GM12878 (cell line): Measurements from ENCODE around the gene OSBPL7. TPM values are rescaled to one million over a fixed set of nuclear protein-coding genes. Genes with fewer than 3 reads are reported as not detected.

Experiments used
- ATAC-seq: fragments of 200-7000 bp; cut with Tn5 transposase; 3 replicates; pipeline ENCODE4 v1.9.1; 2020; ENCODE audit warnings: mild to moderate bottlenecking, moderate library complexity
- BruUV-seq: library from RNA; stranded (reverse); fragments of 400-500 nt; replicated peaks from 2 replicates; lab custom pipeline; 2021; lab: Mats Ljungman, UMichigan
- CTCF ChIA-PET: fragments of 300-600 bp; sonication (Branson Sonifier 250); formaldehyde crosslinking; extraction: SDS; loops from one replicate; lab custom pipeline; 2021; ENCODE audit warnings: inconsistent platforms; lab: Yijun Ruan, JAX
- POLR2A ChIA-PET: fragments of 350-600 bp; formaldehyde crosslinking; extraction: SDS; loops from one replicate; lab custom pipeline; 2021; ENCODE audit warnings: inconsistent platforms; lab: Charles Lee
- RAD21 ChIA-PET: fragments of 300-600 bp; sonication (Branson Sonifier 250); formaldehyde crosslinking; loops from one replicate; lab custom pipeline; 2023; ENCODE audit warnings: antibody characterized with exemption; ENCODE audit not compliant: unreplicated experiment; lab: Charles Lee
- SMC1A ChIA-PET: fragments of 300-600 bp; sonication (Branson Sonifier 250); formaldehyde crosslinking; loops from one replicate; lab custom pipeline; 2023; ENCODE audit not compliant: unreplicated experiment, uncharacterized antibody; lab: Charles Lee
- DNase-seq: peaks from one replicate; pipeline ENCODE4 v3.0.0-alpha.2; 2011; ENCODE audit warnings: low read depth, low spot score
- FAIRE-seq: peaks from 3 replicates; lab custom pipeline; 2011; peaks lifted over from hg19 to GRCh38; lab: Jason Lieb, UNC
- H2AFZ ChIP-seq: 2 replicates; pipeline ENCODE4 v1.6.0; 2011; ENCODE audit warnings: low read depth, low read length, control low read depth; ENCODE audit not compliant: control insufficient read depth
- H3K27ac ChIP-seq: 2 replicates; pipeline ENCODE4 v1.5.1; 2011; ENCODE audit warnings: control low read depth; ENCODE audit not compliant: control insufficient read depth, insufficient read depth
- H3K27me3 ChIP-seq, 2 experiments: replicated peaks in 1 of 2; 2 replicates each; pipeline versions ENCODE4 v1.6.0 to v1.6.1; 2011; ENCODE audit warnings: low read length in 1 of 2; ENCODE audit not compliant: control insufficient read depth in 2 of 2, insufficient read depth in 2 of 2
- H3K36me3 ChIP-seq, 2 experiments: 2 replicates each; pipeline ENCODE4 v1.5.1; 2011; ENCODE audit warnings: low read length in 1 of 2; ENCODE audit not compliant: control insufficient read depth in 2 of 2, insufficient read depth in 2 of 2
- H3K4me1 ChIP-seq: 2 replicates; pipeline ENCODE4 v1.6.1; 2011; ENCODE audit warnings: mild to moderate bottlenecking, low read length, moderate library complexity, mixed read lengths; ENCODE audit not compliant: control insufficient read depth, insufficient read depth
- H3K4me2 ChIP-seq: 2 replicates; pipeline ENCODE4 v1.6.0; 2011; ENCODE audit warnings: control low read depth; ENCODE audit not compliant: control insufficient read depth, insufficient read depth
- H3K4me3 ChIP-seq: fragments of 200-600 bp; sonication (generic); 2 replicates; pipeline ENCODE4 v1.5.1; 2016
- H3K79me2 ChIP-seq: 2 replicates; pipeline ENCODE4 v1.6.0; 2011; ENCODE audit warnings: low read length; ENCODE audit not compliant: control insufficient read depth, insufficient read depth
- H3K9ac ChIP-seq: 2 replicates; pipeline ENCODE4 v1.8.0; 2011; ENCODE audit warnings: low read length, control low read depth, mixed read lengths; ENCODE audit not compliant: control insufficient read depth, insufficient read depth
- H3K9me3 ChIP-seq: replicated peaks from 3 replicates; pipeline ENCODE4 v1.5.1; 2011; ENCODE audit warnings: mild to moderate bottlenecking, low read length; ENCODE audit not compliant: control insufficient read depth, insufficient read depth
- H4K20me1 ChIP-seq: 2 replicates; pipeline ENCODE4 v1.6.0; 2011; ENCODE audit not compliant: control insufficient read depth, insufficient read depth
- BRCA1 ChIP-seq: IDR thresholded peaks from 2 replicates; pipeline ENCODE4 v1.6.1; 2011; ENCODE audit warnings: low read depth, low read length, improper control_type of control experiment
- CEBPB ChIP-seq, 2 experiments: fragments of 150-350 bp in 1 of 2; IDR thresholded peaks; 2 replicates each; pipeline ENCODE4 v1.6.1; 2012 to 2014; ENCODE audit warnings: low read depth in 2 of 2, low read length in 2 of 2, borderline replicate concordance in 1 of 2, inconsistent platforms in 1 of 2
- CREB1 ChIP-seq: IDR thresholded peaks from 2 replicates; pipeline ENCODE4 v1.6.1; 2012; ENCODE audit warnings: low read depth, mild to moderate bottlenecking, inconsistent platforms
- DPF2 ChIP-seq: fragments of 450-650 bp; IDR thresholded peaks from 2 replicates; pipeline ENCODE4 v1.6.1; 2017; ENCODE audit warnings: mild to moderate bottlenecking
- EED ChIP-seq: sonication (generic); IDR thresholded peaks from 2 replicates; pipeline ENCODE4 v1.6.1; 2016; ENCODE audit warnings: antibody characterized with exemption, low read depth
- GATAD2B ChIP-seq: fragments of 450-650 bp; conservative IDR thresholded peaks from 2 replicates; pipeline ENCODE4 v1.6.1; 2017; ENCODE audit warnings: low read depth, mild to moderate bottlenecking, moderate library complexity
- IRF4 ChIP-seq: IDR thresholded peaks from 2 replicates; pipeline ENCODE4 v1.6.1; 2011; ENCODE audit warnings: low read depth, low read length
- JUND ChIP-seq: IDR thresholded peaks from 2 replicates; pipeline ENCODE4 v1.6.1; 2012; ENCODE audit warnings: low read depth, mild to moderate bottlenecking, low read length, improper control_type of control experiment, moderate library complexity
- KDM1A ChIP-seq: fragments of 200-600 bp; sonication (generic); IDR thresholded peaks from 2 replicates; pipeline ENCODE4 v1.6.1; 2016; ENCODE audit warnings: borderline replicate concordance
- LARP7 ChIP-seq: fragments of 450-650 bp; IDR thresholded peaks from 2 replicates; pipeline ENCODE4 v1.6.1; 2017; ENCODE audit warnings: mild to moderate bottlenecking
- NFIC ChIP-seq: IDR thresholded peaks from 2 replicates; pipeline ENCODE4 v1.6.1; 2012; ENCODE audit warnings: low read depth, mild to moderate bottlenecking, inconsistent platforms, low read length, moderate library complexity
- NFYB ChIP-seq: IDR thresholded peaks from 2 replicates; pipeline ENCODE4 v1.6.1; 2011; ENCODE audit warnings: low read depth, mild to moderate bottlenecking, low read length, improper control_type of control experiment, moderate library complexity; ENCODE audit not compliant: insufficient read depth
- NR2F1 ChIP-seq: fragments of 450-650 bp; conservative IDR thresholded peaks from 2 replicates; pipeline ENCODE4 v1.6.1; 2017; ENCODE audit warnings: mild to moderate bottlenecking
- SREBF1 ChIP-seq: IDR thresholded peaks from 2 replicates; pipeline ENCODE4 v1.6.1; 2012; ENCODE audit warnings: mild to moderate bottlenecking, low read length
- SUZ12 ChIP-seq: fragments of 200-600 bp; sonication (generic); IDR thresholded peaks from one replicate; pipeline ENCODE4 v1.6.1; 2018; ENCODE audit warnings: antibody characterized with exemption, mild to moderate bottlenecking; ENCODE audit not compliant: unreplicated experiment
- ZNF24 ChIP-seq: fragments of 450-650 bp; IDR thresholded peaks from 2 replicates; pipeline ENCODE4 v1.6.1; 2017; ENCODE audit warnings: antibody characterized with exemption, mild to moderate bottlenecking
- ZSCAN29 ChIP-seq: fragments of 450-650 bp; IDR thresholded peaks from 2 replicates; pipeline ENCODE4 v1.6.1; 2017; ENCODE audit warnings: mild to moderate bottlenecking, moderate library complexity
- WGBS: methylation state at CpG from one replicate; pipeline ENCODE4 v1.1.6; 2016; ENCODE audit warnings: low lambda C conversion rate; ENCODE audit not compliant: insufficient replicate concordance, insufficient coverage; ENCODE audit errors: missing lambda C conversion rate; 5-methylcytosine and 5-hydroxymethylcytosine counted together
- in situ Hi-C: fragments of 300-500 bp; cut with MboI; formaldehyde crosslinking; loops from 9 replicates; pipeline ENCODE4 v1.14.3; 2018; ENCODE audit warnings: mixed read lengths
- intact Hi-C: fragments of 100-400 bp; cut with micrococcal nuclease; formaldehyde crosslinking; loops from one replicate; pipeline ENCODE4 v1.14.2; 2022; ENCODE audit not compliant: unreplicated experiment
- polyA plus RNA-seq, 11 experiments: library from polyadenylated mRNA; depleted of rRNA in 4 of 11; unstranded in 6 of 11; stranded (reverse) in 5 of 11; fragments of >200 nt; fragmentation: Nextera tagmentation in 4 of 11; fragmentation: Illumina TruSeq in 1 of 11; extraction: Ambion mirVana in 4 of 11; extraction: Trizol in 1 of 11; gene quantifications; 1 replicate in 1 of 11; 2 replicates in 10 of 11; pipeline versions ENCODE4 v1.2.1 to v1.2.3, GENCODE V29; 2011 to 2016; ENCODE audit warnings: inconsistent platforms in 2 of 11, missing spikeins in 2 of 11, low read depth in 1 of 11
- total RNA-seq, 4 experiments: library from RNA; depleted of rRNA in 3 of 4; stranded (reverse); fragments of >200 nt in 3 of 4; fragmentation: Illumina TruSeq in 1 of 4; extraction: Trizol in 1 of 4; gene quantifications; 2 replicates each; pipeline versions ENCODE4 v1.2.1 to v1.2.3, GENCODE V29; 2013 to 2021
- TF ChIP-seq, protein P1 (sequence below): fragments of 450-650 bp; formaldehyde crosslinking; IDR thresholded peaks from 2 replicates; pipeline ENCODE4 v1.4.0; 2020; ENCODE audit warnings: mild to moderate bottlenecking, moderate library complexity
- TF ChIP-seq, protein P2 (sequence below): IDR thresholded peaks from 2 replicates; pipeline ENCODE4 v1.6.1; 2012; ENCODE audit warnings: low read length, inconsistent platforms

The OSBPL7 gene
- total and polyA plus RNA-seq, 10 of the 15 experiments (the other 5 are each of a cell fraction or from before 2014, with no cell fraction given) = 0.50 to 16.1 (median 6.7) TPM

DNA sequence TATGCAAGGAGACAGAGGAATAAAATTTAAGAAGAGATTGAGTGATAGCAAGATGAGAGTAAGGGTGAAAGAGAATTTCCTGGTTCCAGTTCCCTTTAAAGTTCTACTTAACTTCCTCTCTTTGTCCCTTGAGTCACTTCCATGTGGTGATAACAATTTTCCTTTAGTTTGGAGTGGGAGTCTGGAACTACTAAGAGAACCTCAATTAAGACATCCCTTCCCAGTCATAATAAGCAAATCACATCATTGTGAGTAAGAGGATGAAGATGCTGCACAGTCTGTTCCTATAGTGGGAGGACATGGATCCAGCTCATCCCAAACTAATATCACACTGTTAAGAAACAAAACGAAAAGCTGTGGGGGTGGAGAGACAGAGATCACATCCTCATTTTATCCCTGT lies 64.2 kb downstream of the OSBPL7 start:
- no peak for FAIRE-seq
- intact Hi-C loops = no loop called here
- no peak for TF ChIP-seq GATAD2B
- no peak for TF ChIP-seq ZSCAN29
- TF ChIP-seq, protein P1, sequence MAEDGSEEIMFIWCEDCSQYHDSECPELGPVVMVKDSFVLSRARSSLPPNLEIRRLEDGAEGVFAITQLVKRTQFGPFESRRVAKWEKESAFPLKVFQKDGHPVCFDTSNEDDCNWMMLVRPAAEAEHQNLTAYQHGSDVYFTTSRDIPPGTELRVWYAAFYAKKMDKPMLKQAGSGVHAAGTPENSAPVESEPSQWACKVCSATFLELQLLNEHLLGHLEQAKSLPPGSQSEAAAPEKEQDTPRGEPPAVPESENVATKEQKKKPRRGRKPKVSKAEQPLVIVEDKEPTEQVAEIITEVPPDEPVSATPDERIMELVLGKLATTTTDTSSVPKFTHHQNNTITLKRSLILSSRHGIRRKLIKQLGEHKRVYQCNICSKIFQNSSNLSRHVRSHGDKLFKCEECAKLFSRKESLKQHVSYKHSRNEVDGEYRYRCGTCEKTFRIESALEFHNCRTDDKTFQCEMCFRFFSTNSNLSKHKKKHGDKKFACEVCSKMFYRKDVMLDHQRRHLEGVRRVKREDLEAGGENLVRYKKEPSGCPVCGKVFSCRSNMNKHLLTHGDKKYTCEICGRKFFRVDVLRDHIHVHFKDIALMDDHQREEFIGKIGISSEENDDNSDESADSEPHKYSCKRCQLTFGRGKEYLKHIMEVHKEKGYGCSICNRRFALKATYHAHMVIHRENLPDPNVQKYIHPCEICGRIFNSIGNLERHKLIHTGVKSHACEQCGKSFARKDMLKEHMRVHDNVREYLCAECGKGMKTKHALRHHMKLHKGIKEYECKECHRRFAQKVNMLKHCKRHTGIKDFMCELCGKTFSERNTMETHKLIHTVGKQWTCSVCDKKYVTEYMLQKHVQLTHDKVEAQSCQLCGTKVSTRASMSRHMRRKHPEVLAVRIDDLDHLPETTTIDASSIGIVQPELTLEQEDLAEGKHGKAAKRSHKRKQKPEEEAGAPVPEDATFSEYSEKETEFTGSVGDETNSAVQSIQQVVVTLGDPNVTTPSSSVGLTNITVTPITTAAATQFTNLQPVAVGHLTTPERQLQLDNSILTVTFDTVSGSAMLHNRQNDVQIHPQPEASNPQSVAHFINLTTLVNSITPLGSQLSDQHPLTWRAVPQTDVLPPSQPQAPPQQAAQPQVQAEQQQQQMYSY (CRISPR knock-in tag) = no peak
- TF ChIP-seq IRF4 = no peak
- TF ChIP-seq, protein P2, sequence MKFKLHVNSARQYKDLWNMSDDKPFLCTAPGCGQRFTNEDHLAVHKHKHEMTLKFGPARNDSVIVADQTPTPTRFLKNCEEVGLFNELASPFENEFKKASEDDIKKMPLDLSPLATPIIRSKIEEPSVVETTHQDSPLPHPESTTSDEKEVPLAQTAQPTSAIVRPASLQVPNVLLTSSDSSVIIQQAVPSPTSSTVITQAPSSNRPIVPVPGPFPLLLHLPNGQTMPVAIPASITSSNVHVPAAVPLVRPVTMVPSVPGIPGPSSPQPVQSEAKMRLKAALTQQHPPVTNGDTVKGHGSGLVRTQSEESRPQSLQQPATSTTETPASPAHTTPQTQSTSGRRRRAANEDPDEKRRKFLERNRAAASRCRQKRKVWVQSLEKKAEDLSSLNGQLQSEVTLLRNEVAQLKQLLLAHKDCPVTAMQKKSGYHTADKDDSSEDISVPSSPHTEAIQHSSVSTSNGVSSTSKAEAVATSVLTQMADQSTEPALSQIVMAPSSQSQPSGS = no peak
- no peak for TF ChIP-seq ZNF24
- no peak for TF ChIP-seq SUZ12
- no peak for TF ChIP-seq NFYB
- TF ChIP-seq SREBF1 = no peak
- TF ChIP-seq CEBPB (IDR thresholded peaks at IDR 0.05; ENCODE audit: borderline replicate concordance in 1 of 2, low read depth in 2 of 2, low read length in 2 of 2) = no peak
- no peak for TF ChIP-seq CREB1
- no peak for TF ChIP-seq NR2F1
- TF ChIP-seq DPF2 = no peak
- no peak for TF ChIP-seq NFIC
- no peak for TF ChIP-seq KDM1A
- TF ChIP-seq EED = no peak
- TF ChIP-seq JUND = no peak
- TF ChIP-seq BRCA1 = no peak
- TF ChIP-seq LARP7 = no peak
- TF ChIP-seq, all 136 proteins: peak for 0
- in situ Hi-C loops = no loop called here
- H3K27ac ChIP-seq = no peak overlapping the region
- DNase-seq = no peak
- no peak overlapping the region for H2AFZ ChIP-seq
- ATAC-seq = no peak
- H3K27me3 ChIP-seq = no peaks in the 10 kb centered on the region
- H3K4me3 ChIP-seq = no peak overlapping the region
- H4K20me1 ChIP-seq = no peaks in the 10 kb centered on the region
- RAD21 ChIA-PET = no interaction called here
- CTCF ChIA-PET = no interaction called here
- H3K9ac ChIP-seq = no peak overlapping the region
- no peaks in the 10 kb centered on the region for H3K79me2 ChIP-seq
- no peak overlapping the region for H3K4me2 ChIP-seq
- no peaks in the 10 kb centered on the region for H3K36me3 ChIP-seq
- no TSS peak for BruUV-seq
- SMC1A ChIA-PET = no interaction called here
- H3K9me3 ChIP-seq = peaks cover 2% of the 10 kb centered on the region; the same call in 1 of the 3 replicates
- POLR2A ChIA-PET = no interaction called here
- 0% methylated on average over 1 of the region's 1 CpG for WGBS
- no peaks in the 10 kb centered on the region for H3K4me1 ChIP-seq
